Erythroblast (primary cell): ENCODE results near the gene CMTR1.

ENCODE experiments used
- GATA1 ChIP-seq: IDR thresholded peaks from 2 replicates; pipeline ENCODE4 v1.6.1; 2011; ENCODE audit warnings: low read depth, mild to moderate bottlenecking, control low read depth, low read length, moderate library complexity
- POLR2A ChIP-seq: IDR thresholded peaks from 2 replicates; pipeline ENCODE4 v1.6.1; 2011; ENCODE audit warnings: mild to moderate bottlenecking, low read length

DNA sequence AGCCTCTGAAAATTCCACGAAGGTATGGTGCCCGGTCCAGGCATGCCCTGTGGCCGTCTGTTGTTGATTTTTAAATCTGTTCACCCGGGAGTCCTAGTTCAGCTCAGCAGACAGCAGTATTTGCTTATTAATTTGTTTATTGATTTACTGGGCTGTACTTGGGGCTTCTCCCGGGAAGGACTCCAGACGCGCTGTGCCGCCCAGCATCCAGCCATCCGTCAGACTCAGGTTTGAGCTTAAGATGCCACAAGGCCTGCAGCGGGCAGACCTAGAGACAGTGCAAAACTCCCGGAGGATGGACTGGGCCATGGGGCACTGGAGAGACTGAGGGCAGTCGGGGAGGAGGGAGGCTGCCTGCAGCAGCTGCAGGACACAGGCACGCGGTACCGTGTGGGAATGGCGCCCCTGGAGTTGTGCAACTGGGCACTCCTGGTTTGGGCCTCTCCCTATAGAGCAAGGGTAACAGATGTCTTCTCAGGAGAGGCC, 83.9 kb downstream of the CMTR1 start:
- no peak for TF ChIP-seq GATA1
- no peak for TF ChIP-seq POLR2A
